ENCODE data around the gene NAPEPLD.
"Not testable (repeated sequence)": the region's sequence is repeated elsewhere in the genome, so short reads cannot be mapped to it uniquely, and the experiment has no call there.

NAPEPLD gene

DNA sequence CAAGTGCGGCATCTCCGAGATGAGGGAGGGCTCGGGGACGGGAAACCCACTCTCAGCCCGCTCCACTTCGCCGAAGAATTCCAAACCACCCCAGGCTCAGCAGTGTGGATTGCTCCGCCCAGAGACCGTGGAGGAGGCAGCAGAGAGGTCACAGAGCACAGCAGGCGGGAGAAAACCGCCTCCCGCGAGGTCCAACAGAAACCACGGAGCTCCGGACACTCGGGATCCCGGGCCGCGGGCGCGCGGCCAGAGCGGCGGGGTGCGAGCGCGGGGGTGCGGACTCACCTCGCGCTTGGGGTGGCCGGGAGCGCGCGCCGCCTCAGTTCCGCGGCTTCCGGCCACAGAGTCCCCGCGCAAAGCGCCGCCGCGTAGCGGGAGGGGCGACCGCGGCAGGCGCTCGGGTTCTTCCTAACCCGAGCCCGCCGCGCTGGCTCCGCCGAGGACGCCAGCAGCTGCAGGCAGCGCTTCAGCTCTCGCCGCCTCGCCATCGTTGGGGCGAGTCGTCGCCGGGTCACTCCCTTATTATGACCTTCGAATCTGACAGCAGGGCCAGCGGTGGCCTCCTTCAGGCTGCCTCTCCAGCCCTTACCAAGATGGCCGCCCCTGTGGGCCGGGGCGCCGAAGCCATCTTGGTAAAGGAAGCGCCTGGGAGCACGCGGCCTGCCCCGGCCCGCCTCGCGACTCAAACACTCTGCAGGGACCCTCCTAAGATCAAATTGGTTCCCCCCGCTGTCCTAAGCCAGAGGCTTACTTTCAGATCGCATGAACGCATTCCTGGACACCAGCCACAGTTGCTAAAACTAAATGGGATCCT, at the start of gene NAPEPLD:
Gene NAPEPLD, minus strand, starts transcription at position 106 of the 814 bp plus-strand sequence. CDS start 20,323 bp downstream, outside the sequence.
- FAIRE-seq, result no peak

DNA sequence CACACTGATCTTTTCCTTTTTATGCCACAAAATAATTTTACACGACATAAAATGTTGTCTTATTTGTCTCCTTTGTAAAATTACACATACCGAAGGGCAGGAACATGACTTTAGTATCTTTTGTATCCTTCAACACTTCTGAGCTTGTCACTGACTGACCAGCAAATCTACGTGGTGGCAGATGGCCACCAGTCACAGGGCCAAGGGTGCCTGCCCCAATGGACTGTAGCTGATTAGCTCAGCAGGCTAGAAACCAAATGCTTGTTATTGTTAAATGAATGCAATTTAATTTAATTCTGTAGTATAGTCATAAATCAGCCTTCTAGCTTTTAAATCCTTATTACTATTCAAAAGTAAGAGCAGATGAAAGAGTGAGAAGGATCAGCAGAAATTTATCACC, 49.2 kb upstream of the NAPEPLD start:
- not testable (repeated sequence) for FAIRE-seq

DNA sequence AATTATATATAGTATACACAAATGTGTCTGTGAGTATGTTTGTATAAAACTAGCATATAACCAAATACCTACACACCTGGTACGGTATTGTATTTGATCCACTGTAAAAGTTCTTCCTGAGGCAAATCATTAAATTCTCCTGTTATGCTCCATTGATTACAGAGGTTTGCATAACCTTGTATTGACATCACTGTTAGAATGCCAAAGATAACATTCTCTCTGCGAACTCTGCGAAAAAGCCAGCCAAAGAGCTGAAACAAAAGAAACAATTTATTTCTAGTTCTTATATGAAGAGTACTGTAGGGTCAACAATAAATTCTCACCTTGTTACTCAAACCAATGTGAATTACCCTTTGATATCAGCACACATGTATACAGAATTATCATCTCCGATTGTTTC, 46.5 kb upstream of the NAPEPLD start:
- FAIRE-seq, result not testable (repeated sequence)

DNA sequence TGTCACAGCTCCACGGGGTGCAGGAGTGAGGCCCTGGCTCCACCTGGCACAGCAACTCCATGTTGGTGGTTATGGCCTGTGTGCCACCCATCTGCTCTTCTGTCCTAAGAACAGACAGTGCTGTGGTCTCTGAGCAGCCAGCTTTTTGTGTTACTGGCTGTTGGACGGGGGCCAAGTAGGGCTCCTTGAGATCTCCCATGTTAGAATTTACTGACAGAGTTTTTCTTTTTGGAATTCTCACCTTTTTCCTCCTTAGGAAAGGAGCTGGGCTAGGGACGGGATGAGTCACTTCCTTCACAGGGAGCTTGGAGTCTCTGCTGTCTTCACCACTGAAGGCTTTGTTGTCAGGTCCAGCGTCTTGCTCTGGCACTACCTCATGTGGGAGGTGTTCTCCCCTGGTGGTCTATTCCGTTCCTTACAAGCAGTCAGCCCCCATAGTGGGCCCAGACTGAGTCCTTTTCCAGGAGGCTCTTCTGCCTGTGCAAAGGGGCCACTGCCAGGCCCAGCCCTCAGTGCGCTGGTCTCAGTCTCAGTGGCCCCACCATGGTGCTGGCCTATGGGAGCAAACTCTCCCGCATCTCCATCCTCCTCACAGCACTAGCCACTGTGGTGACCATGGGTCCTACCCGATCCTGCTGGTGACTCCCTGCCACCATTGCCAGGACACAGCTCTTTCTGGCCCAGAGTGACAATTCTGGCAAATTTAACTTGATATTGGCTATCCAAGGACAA, 23.7 kb upstream of the NAPEPLD start:
- not testable (repeated sequence) for FAIRE-seq

DNA sequence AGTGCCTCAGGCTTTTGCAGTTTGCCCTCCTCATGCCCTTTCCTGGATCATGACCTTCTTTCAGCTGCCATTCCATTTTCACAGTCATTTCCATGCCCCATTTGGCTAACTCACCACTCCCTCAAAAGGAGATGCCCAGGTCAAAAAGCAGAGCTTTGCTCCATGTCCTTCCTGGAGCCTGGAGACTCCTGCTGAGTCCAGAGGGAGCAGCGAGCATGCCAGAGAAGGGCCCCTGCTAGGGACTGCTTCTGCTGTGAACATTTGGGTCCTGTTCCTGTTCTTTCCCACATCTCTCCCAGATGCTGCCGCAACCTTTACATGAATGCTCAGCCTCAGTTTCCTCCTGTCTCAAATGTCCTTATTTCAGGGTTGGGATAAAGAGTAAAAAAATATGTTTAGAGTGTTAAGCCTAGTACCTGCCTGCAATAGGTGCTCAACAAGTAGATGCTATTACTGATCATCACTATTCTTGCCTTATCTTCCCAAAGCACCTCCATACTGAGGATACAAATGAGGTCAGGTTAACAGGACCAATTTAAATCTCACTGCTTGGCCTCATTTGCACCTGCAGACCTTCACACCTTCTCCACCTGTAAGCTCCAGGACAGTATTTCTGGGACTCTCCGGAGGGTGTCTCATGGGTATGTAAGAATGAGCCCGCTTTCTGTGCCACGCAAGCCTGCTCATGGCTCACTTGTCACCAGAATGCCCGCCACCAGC, 23.0 kb upstream of the NAPEPLD start:
- FAIRE-seq, result not testable (repeated sequence)

DNA sequence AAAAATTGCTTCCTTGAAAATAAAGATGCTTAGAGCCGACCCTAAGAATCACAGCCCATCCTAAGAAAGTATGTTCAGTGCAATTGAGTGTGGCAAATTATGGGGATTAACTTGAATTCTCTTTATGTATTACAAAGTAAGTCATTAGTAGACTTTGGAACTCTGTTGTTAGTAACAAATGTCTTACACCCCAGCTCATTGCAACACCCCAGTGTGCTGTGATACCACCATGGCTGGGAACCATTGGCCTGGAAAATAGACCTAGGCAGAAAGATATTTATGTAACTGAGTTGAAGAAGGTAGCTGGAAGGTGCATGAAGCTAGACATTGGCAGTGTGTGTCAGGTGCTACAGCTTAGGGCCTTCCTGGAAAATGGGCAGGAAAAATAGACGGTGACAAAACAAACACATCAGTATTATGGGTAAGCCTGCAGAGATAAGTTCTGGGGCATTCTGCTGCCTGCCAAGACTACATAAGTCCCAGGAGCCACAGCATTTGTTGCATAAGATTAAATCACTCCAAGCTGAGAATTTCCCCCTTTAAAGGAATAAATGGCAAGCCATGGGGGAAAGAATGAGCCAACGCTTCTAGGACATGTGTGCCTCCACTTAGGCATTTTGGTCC, 18.1 kb upstream of the NAPEPLD start:
- FAIRE-seq, result not testable (repeated sequence)

DNA sequence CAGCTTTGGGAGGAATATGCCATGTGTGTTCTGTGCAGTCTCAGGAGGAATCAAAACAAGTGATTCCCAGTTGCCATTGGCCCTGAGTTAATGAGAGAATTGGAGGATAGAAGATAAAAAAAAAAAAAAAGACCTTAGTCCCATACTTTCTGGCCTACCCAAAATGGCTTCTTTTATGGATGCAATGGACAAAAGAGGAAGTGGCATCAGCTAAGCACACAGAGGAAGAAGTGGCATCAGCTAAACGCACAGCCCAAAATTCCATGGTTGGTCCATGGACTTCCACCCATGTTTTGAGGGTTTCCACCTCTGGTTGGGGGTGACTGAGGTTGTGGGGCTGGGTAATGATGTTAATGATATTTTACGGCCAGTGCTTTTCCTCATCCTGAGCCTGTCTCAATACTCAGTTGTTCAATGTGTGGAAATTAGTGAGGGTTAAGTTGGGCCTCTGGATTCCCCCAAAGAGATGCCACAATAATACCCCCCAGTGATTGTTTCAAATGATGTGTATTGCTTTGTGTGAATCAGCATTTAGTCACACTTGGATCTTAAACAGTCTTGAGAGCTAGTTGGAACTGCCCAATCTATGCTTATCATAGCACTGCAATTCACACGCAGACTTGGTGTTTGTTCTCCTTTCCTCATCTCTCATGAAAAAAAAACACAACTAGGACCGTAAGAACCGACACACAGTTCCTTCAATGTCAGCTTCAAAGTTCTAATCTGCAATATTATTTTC, 14.4 kb upstream of the NAPEPLD start:
- not testable (repeated sequence) for FAIRE-seq

DNA sequence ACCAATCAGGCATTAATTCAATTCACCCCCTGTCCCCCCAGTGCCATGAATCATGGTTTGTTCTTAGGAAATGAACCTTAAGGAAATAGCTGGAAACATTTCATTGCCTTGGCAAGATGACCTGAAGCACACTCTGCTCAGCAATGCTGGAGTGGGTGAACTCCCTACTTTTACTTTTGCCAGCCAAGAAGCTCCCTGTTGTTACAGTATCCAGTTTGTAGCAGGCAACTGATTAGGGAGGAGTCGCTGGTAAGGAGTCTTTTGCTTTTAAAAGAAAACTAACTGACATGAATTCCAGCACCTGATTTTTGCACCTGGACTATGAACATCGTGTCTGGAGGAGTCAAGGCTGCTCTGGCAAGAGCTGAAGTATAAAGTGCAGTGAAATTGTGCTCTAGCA, 13.7 kb upstream of the NAPEPLD start:
- not testable (repeated sequence) for FAIRE-seq

DNA sequence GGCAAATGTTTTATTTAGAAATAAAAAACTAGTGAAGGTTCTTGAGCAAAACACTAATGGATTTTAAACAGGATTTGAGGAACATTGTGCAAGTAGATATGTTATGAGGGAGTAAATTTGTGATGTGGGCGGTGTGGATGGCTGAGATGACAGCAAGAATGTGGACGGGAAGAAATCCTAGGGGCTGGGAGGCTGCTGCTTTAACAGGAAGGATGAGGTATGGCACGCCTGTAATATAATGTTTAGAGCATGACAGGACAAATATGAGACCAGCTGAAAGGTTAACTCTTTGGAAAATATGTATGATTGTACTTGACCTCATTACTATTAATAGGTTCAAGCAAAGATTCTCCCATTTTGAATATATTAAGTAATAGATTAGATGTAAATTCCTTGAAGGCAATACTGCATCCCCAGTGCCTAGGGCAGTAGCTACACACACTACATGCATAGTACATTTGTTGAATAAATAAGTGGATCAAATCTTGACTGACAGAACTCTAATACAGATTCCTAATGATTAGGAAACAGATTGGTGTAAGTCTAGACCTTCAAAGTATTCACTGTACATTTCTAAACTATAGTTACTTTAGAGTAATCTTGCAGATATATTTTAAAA, 13.2 kb upstream of the NAPEPLD start:
- not testable (repeated sequence) for FAIRE-seq

DNA sequence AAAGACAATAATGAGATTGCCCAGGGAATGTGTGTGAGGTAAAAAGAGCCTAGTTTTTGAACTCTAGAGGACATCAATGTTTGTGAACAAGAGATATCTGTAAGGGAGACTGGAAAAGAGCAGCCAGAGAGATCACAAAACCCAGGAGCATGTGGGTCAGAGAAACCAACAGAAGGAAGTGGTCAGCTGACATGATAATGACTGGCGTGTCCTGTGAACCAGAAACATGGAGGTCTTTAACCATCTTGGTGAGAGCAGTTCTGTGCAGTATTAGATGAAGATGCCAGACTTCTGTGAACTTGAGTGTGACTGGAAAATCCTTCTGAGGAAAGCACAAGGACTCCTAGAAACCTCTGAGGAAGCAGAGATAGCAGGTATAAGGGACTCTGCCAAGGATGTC, 10.2 kb upstream of the NAPEPLD start:
- not testable (repeated sequence) for FAIRE-seq

DNA sequence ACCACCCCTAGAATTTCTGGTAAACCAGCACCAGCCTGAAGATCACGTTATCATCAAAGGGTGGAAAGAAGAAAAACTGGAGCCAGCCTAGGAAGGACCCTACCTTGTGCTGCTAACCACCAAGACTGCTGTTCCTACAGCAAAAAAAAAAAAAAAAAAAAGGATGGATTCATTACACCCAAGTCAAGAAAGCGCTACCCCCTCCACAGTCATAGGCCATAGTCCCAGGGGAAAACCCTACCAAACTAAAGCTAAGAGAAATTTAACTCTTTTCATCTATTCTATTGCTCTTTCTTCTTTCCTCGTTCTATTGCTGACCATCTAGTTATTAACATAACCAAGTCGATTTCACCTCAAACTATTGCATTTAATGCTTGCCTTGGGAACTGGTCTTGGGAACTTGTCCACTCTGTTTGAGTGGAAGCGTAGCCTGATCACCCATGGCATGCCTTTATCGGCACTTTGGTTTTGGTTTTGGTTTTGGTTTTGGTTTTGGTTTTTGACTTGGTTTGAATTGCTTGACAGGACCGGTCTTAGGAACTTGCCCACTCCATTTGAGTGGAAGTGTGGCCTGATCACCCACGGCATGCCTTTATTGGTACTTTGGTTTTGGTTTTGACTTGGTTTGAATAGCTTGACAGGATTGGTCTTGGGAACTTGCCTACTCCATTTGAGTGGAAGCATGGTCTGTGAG, 6.6 kb upstream of the NAPEPLD start:
- not testable (repeated sequence) for FAIRE-seq

DNA sequence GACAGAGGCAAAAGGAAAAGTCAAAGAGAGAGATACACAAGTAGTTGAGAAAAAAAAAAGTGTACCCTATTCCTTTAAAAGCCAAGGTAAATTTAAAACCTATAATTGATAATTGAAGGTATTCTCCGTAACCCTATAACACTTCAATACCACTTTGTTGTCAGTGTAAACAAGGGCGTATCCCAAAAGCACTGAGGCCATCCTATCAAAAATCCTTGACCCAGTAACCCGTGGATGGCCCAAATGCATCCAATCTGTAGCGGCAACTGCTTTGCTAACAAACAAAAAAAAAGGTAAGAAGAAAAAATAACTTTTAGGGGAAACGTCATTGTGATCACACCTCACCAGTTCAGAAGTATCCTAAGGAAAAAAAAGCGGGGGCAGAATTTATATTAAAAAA, 5.1 kb upstream of the NAPEPLD start:
- FAIRE-seq, result no peak

DNA sequence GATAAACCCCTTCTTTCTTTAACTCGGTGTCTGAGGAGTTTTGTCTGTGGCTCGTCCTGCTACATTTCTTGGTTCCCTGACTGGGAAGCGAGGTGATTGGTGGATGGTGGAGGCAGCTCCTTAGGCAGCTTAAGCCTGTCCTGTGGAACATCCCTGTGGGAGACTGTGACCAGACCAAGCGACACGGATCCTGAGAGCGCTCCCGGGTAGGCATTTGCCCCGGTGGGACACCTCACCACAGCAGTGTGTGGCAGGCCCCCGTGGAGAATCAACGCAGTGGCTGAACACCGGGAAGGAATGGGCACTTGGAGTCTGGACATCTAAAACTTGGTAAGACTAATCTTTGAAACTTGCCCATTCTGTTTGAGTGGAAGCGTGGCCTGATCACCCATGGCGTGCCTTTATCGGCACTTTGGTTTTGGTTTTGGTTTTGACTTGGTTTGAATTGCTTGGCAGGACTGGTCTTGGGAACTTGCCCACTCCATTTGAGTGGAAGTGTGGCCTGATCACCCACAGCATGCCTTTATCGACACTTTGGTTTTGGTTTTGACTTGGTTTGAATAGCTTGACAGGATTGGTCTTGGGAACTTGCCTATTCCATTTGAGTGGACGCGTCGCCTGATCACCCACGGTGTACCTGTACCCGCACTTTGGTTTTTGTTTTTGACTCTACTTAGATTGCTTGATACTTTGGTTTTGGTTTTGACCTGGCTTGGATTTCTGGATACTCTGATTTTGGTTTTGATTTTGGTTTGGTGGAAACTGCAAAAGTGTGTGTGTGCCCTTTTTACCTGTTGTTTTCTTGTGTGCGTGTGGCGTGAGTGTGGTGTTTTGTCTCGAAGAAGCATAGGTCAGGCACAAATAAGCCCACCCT, 4.1 kb upstream of the NAPEPLD start:
- not testable (repeated sequence) for FAIRE-seq

DNA sequence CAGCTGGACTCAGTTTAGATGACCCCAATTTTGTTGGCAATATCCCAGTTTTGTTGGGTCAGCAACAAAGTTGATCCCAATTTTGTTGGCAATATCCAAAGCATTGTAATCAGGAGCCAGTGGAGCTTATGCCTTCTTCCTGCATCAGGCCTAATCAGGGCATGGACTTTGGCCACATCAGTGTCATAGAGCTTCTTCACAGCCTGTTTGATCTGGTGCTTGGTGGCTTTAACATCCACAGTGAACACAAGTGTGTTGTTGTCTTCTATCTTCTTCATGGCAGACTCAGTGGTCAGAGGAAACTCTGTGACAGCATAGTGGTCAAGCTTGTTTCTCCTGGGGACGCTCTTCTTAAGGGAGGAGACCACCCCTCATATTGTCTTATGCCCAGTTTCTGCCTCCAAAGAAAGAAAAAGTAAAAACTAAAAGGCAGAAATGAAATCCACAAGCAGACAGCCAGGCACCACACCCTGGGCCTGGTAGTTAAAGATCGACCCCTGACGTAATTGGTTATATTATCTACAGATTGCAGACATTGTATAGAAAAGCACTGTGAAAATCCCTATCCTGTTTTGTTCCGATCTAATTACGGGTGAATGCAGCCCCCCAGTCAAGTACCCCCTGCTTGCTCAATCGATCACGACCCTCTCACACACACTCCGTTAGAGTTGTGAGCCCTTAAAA, 3.2 kb upstream of the NAPEPLD start:
- not testable (repeated sequence) for FAIRE-seq

DNA sequence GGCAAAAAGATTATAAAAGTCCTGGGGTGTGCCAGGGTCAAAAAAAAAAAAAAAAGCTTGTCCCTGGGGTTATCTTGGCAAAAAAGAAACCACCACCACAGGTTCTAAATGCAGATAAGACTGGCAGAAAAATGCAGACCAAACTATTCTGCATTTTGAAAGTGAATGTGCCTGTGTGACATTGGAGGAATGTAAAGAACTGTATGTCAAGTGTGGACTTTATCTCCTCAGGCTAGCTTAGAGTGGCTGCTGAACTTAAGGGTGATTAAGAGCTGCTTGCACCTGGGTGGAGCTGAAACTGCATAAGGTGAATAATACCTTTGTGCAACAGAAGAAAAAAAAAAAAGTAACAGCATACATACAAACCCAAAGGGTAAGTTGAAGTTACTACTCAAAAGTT, 1.3 kb upstream of the NAPEPLD start:
- no peak for FAIRE-seq

DNA sequence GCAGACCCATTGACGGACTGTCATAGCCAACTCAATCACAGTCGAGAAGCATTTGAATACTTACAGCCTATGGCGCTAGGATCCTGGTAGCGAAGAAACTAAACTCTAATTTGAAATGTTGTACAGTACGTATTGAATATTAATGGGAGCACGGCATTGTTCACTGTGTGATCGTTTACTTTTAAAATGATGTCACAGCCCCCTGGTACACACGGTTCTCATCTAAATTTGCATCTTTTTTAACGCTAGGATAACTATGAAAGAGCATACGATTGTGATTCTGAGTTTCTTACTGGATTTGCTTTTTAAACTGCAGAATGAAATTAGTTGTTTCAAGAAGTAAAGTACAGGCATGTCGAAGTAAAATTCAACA, 895 bp upstream of the NAPEPLD start:
- no peak for FAIRE-seq

DNA sequence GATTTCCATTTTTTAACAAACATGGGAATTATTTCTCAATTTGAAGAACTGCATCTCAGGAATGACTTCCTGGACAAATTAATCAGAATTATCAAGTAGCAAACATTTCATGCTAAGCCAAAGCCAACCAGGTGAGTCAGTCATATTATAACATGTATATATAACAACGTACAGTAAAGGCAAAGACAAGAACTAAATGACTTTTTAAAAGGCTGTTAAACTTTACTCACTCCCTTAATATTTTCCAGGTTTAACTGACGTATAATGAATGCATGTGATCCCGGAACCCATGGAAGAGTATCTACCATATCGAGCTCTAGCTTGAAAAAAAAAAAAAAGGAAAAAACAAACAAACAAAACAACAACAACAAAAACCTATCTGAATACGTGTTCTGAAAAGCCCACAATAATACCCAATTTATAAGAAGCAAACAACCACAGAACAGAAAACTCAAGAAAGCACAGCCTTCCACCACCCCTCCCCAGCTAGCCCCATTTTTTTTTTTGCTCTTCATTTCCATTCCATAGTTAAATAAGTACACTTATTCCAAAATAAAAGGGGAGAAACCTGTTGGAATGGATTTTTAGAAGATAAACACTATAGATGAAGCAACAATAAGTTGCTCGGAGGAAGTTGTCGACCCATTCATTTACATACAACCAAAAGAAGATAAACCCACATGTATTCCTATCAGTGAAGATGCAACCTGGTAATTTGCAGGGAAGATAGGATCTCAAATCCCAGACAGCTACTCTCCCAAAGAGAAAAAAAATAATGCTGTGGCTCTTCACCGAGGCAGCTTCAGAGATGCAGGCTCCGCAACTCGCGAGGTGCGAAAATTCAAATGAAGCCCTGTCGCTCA, 537 bp downstream of the NAPEPLD start:
- FAIRE-seq, result no peak

DNA sequence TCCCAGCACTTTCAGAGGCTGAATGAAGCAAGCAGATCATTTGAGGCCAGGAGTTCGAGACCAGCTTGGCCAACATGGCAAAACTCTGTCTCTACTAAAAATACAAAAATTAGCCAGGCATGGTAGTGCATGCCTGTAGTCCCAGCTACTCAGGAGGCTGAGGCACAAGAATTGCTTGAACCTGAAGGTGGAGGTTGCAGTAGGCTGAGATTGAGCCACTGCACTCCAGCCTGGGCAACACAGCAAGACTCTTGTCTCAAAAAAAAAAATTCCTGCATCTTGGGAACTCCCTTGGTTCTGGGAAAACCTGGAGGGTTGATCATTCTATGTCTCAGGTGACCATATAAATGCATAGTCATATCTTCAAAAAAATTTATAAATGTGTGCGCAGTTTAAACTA, 4.1 kb downstream of the NAPEPLD start:
- FAIRE-seq, result not testable (repeated sequence)
